H1 (cell line): ENCODE data around the gene APOA1. TPM values are rescaled to one million over a fixed set of nuclear protein-coding genes. Genes with fewer than 3 reads are reported as not detected.

Experiments
- CTCF ChIA-PET: fragments of 300-600 bp; sonication (Branson Sonifier 250); formaldehyde crosslinking; loops from one replicate; lab custom pipeline; 2021; ENCODE audit not compliant: partially characterized antibody; lab: Charles Lee
- POLR2A ChIA-PET: fragments of 300-600 bp; sonication (Branson Sonifier 250); formaldehyde crosslinking; loops from one replicate; lab custom pipeline; 2021; ENCODE audit warnings: inconsistent platforms; ENCODE audit not compliant: partially characterized antibody; lab: Charles Lee
- DNase-seq, 2 experiments: peaks; one replicate each; pipeline versions ENCODE4 v3.0.0 to v3.0.0-alpha.2; 2010 to 2022; ENCODE audit warnings: low spot score in 2 of 2, low read depth in 1 of 2, mixed read lengths in 1 of 2
- FAIRE-seq: peaks from 2 replicates; lab custom pipeline; 2011; peaks lifted over from hg19 to GRCh38; lab: Jason Lieb, UNC
- H2AFZ ChIP-seq: 2 replicates; pipeline ENCODE4 v1.8.1; 2012; ENCODE audit warnings: low read length, inconsistent platforms
- H2AK5ac ChIP-seq: 2 replicates; pipeline ENCODE4 v1.6.1; 2013; ENCODE audit warnings: low read depth, low read length
- H2BK120ac ChIP-seq: replicated peaks from 2 replicates; pipeline ENCODE3; 2013; ENCODE audit warnings: low read depth, low read length, inconsistent platforms
- H2BK12ac ChIP-seq: 2 replicates; pipeline ENCODE4 v1.6.1; 2013; ENCODE audit warnings: low read depth, low read length
- H2BK15ac ChIP-seq: 2 replicates; pipeline ENCODE4 v1.6.1; 2013; ENCODE audit warnings: low read length
- H2BK20ac ChIP-seq: 2 replicates; pipeline ENCODE4 v1.6.1; 2013; ENCODE audit warnings: low read length
- H2BK5ac ChIP-seq: 2 replicates; pipeline ENCODE4 v1.6.1; 2013; ENCODE audit warnings: low read depth, low read length
- H3K14ac ChIP-seq: 2 replicates; pipeline ENCODE4 v1.6.1; 2013; ENCODE audit warnings: inconsistent platforms; ENCODE audit not compliant: insufficient read length
- H3K18ac ChIP-seq: 2 replicates; pipeline ENCODE4 v1.6.1; 2013; ENCODE audit warnings: low read length; ENCODE audit errors: extremely low read depth
- H3K23ac ChIP-seq: 2 replicates; pipeline ENCODE4 v1.6.1; 2013; ENCODE audit warnings: inconsistent platforms; ENCODE audit not compliant: insufficient read length
- H3K23me2 ChIP-seq: 2 replicates; pipeline ENCODE4 v1.6.1; 2013; ENCODE audit warnings: low read depth, low read length
- H3K27ac ChIP-seq: 2 replicates; pipeline ENCODE4 v1.6.1; 2011; ENCODE audit warnings: low read depth, low read length, inconsistent platforms
- H3K27me3 ChIP-seq, 4 experiments: replicated peaks in 1 of 4; 1 replicate in 1 of 4; 2 replicates in 3 of 4; pipeline versions ENCODE4 v1.6.1 to v1.8.1; 2011 to 2013; ENCODE audit warnings: low read length in 3 of 4, mild to moderate bottlenecking in 3 of 4, inconsistent platforms in 2 of 4, mixed read lengths in 2 of 4, moderate library complexity in 1 of 4; ENCODE audit not compliant: control insufficient read depth in 3 of 4, insufficient read depth in 3 of 4; ENCODE audit errors: extremely low read depth in 1 of 4
- H3K36me3 ChIP-seq, 4 experiments: 2 replicates each; pipeline versions ENCODE4 v1.6.1 to v1.8.1; 2011 to 2013; ENCODE audit warnings: mild to moderate bottlenecking in 4 of 4, low read length in 3 of 4, moderate library complexity in 2 of 4, control low read depth in 1 of 4, inconsistent platforms in 1 of 4; ENCODE audit not compliant: insufficient read depth in 4 of 4, control insufficient read depth in 2 of 4
- H3K4ac ChIP-seq: replicated peaks from 2 replicates; pipeline ENCODE3; 2013; ENCODE audit warnings: low read length, low read depth, mixed read lengths, inconsistent platforms; ENCODE audit not compliant: insufficient read length
- H3K4me1 ChIP-seq, 4 experiments: replicated peaks in 1 of 4; 1 replicate in 1 of 4; 2 replicates in 3 of 4; pipeline versions ENCODE4 v1.6.1 to v1.8.1; 2011 to 2013; ENCODE audit warnings: low read length in 3 of 4, inconsistent platforms in 2 of 4, mixed read lengths in 1 of 4; ENCODE audit not compliant: insufficient read depth in 4 of 4, control insufficient read depth in 3 of 4
- H3K4me2 ChIP-seq, 2 experiments: 2 replicates each; pipeline versions ENCODE4 v1.6.1 to v1.8.1; 2011 to 2013; ENCODE audit warnings: low read depth in 2 of 2, low read length in 2 of 2, control low read depth in 1 of 2, inconsistent platforms in 1 of 2, mild to moderate bottlenecking in 1 of 2; ENCODE audit not compliant: insufficient read depth in 1 of 2
- H3K4me3 ChIP-seq, 4 experiments: fragments of 200-600, 300-600 bp in 1 of 4; sonication (generic), shearing (Covaris generic), sonication (Bioruptor Twin) in 1 of 4; 2 replicates each; pipeline versions ENCODE4 v1.5.1 to v1.8.1; 2011 to 2016; ENCODE audit warnings: low read length in 4 of 4, low read depth in 3 of 4, control low read depth in 2 of 4, inconsistent platforms in 2 of 4, mild to moderate bottlenecking in 2 of 4, mixed read lengths in 1 of 4, moderate library complexity in 1 of 4; ENCODE audit not compliant: insufficient read depth in 2 of 4; ENCODE audit errors: extremely low read depth in 1 of 4
- H3K56ac ChIP-seq: replicated peaks from 2 replicates; pipeline ENCODE3; 2013; ENCODE audit warnings: low read depth, mild to moderate bottlenecking, mixed read lengths, low read length, inconsistent platforms; ENCODE audit not compliant: insufficient read length
- H3K79me1 ChIP-seq: 2 replicates; pipeline ENCODE4 v1.6.1; 2013; ENCODE audit warnings: low read depth, low read length, control low read depth
- H3K79me2 ChIP-seq, 2 experiments: 2 replicates each; pipeline versions ENCODE4 v1.6.1 to v1.8.1; 2012 to 2013; ENCODE audit warnings: low read length in 2 of 2, mild to moderate bottlenecking in 2 of 2, inconsistent platforms in 1 of 2; ENCODE audit not compliant: insufficient read depth in 2 of 2, control insufficient read depth in 1 of 2
- H3K9ac ChIP-seq, 4 experiments: replicated peaks in 1 of 4; 1 replicate in 1 of 4; 2 replicates in 3 of 4; pipeline versions ENCODE4 v1.6.1 to v1.8.1; 2011 to 2013; ENCODE audit warnings: low read depth in 3 of 4, low read length in 3 of 4, control low read depth in 2 of 4, mild to moderate bottlenecking in 2 of 4, moderate library complexity in 2 of 4, inconsistent platforms in 1 of 4; ENCODE audit errors: extremely low read depth in 1 of 4
- H3K9me3 ChIP-seq, 2 experiments: 2 replicates each; pipeline versions ENCODE4 v1.6.1 to v1.8.1; 2012 to 2013; ENCODE audit warnings: mild to moderate bottlenecking in 2 of 2, moderate library complexity in 2 of 2, control low read depth in 1 of 2, inconsistent platforms in 1 of 2, low read depth in 1 of 2, low read length in 1 of 2, mixed read lengths in 1 of 2; ENCODE audit not compliant: insufficient read depth in 2 of 2
- H4K20me1 ChIP-seq, 2 experiments: replicated peaks in 1 of 2; 2 replicates each; pipeline versions ENCODE3 to v1.8.1; 2011 to 2013; ENCODE audit warnings: inconsistent platforms in 2 of 2, low read length in 2 of 2, mild to moderate bottlenecking in 1 of 2; ENCODE audit not compliant: insufficient read depth in 2 of 2, control insufficient read depth in 1 of 2
- H4K5ac ChIP-seq: 2 replicates; pipeline ENCODE4 v1.6.1; 2013; ENCODE audit warnings: low read length, low read depth, mixed read lengths, inconsistent platforms; ENCODE audit not compliant: insufficient read length
- H4K8ac ChIP-seq: 2 replicates; pipeline ENCODE4 v1.8.0; 2013; ENCODE audit warnings: mild to moderate bottlenecking, moderate library complexity, low read length, inconsistent platforms; ENCODE audit not compliant: insufficient read depth; ENCODE audit errors: extremely low read depth
- H4K91ac ChIP-seq: replicated peaks from 2 replicates; pipeline ENCODE3; 2013; ENCODE audit warnings: low read length, mixed read lengths, inconsistent platforms; ENCODE audit not compliant: insufficient read length
- CBX5 ChIP-seq: fragments of 300-800, 300-1000 bp; sonication (generic); IDR thresholded peaks from 2 replicates; pipeline ENCODE4 v1.7.1; 2016; ENCODE audit warnings: antibody characterized with exemption, low read length, low read depth
- CHD2 ChIP-seq: IDR thresholded peaks from 2 replicates; pipeline ENCODE4 v1.6.1; 2012; ENCODE audit warnings: low read length, improper control_type of control experiment
- GABPA ChIP-seq: IDR thresholded peaks from 2 replicates; pipeline ENCODE4 v1.6.1; 2011; ENCODE audit warnings: mild to moderate bottlenecking, low read length, moderate library complexity, borderline replicate concordance; ENCODE audit not compliant: insufficient read depth
- RAD21 ChIP-seq, 2 experiments: IDR thresholded peaks in 1 of 2; conservative IDR thresholded peaks in 1 of 2; 2 replicates each; pipeline ENCODE4 v1.6.1; 2011; ENCODE audit warnings: low read depth in 2 of 2, low read length in 2 of 2, improper control_type of control experiment in 1 of 2, inconsistent platforms in 1 of 2, mild to moderate bottlenecking in 1 of 2, moderate library complexity in 1 of 2
- RXRA ChIP-seq: IDR thresholded peaks from 2 replicates; pipeline ENCODE4 v1.6.1; 2011; ENCODE audit warnings: low read depth, mild to moderate bottlenecking, low read length, moderate library complexity; ENCODE audit not compliant: insufficient read depth
- SIN3A ChIP-seq, 2 experiments: IDR thresholded peaks in 1 of 2; conservative IDR thresholded peaks in 1 of 2; 2 replicates each; pipeline ENCODE4 v1.6.1; 2011 to 2012; ENCODE audit warnings: low read length in 2 of 2, improper control_type of control experiment in 1 of 2, low read depth in 1 of 2, mild to moderate bottlenecking in 1 of 2
- SRF ChIP-seq: IDR thresholded peaks from 2 replicates; pipeline ENCODE4 v1.6.1; 2011; ENCODE audit warnings: mild to moderate bottlenecking, low read depth, low read length, moderate library complexity
- WGBS, 2 experiments: shearing (Covaris generic) in 1 of 2; methylation state at CpG; one replicate each; pipeline versions ENCODE4 v1.1.6 to v1.1.7; 2013 to 2015; ENCODE audit warnings: low lambda C conversion rate in 2 of 2, mixed read lengths in 2 of 2, inconsistent platforms in 1 of 2, low coverage in 1 of 2, missing lambda C conversion rate in 1 of 2; ENCODE audit not compliant: insufficient replicate concordance in 2 of 2, insufficient coverage in 1 of 2, insufficient read length in 1 of 2; ENCODE audit errors: extremely low coverage in 1 of 2, missing lambda C conversion rate in 1 of 2; 5-methylcytosine and 5-hydroxymethylcytosine counted together
- polyA plus RNA-seq, 7 experiments: library from polyadenylated mRNA; depleted of rRNA in 3 of 7; stranded (reverse) in 5 of 7; unstranded in 2 of 7; fragments of >200 nt in 5 of 7; fragments of 200-250 nt in 2 of 7; gene quantifications; 1 replicate in 5 of 7; 2 replicates in 1 of 7; 4 replicates in 1 of 7; pipeline versions ENCODE4 v1.2.1 to v1.2.3, GENCODE V29; 2011 to 2013; ENCODE audit warnings: missing spikeins in 2 of 7, mixed read lengths in 2 of 7
- total RNA-seq: library from RNA; stranded (reverse); fragmentation: NEBNext Ultra II Directional; extraction: Animal tissue kit (Norgen Biotek cat#: 25700); gene quantifications from 2 replicates; pipeline ENCODE4 v1.2.1, GENCODE V29; 2021

Gene APOA1
- total and polyA plus RNA-seq, 2 of the 8 experiments (the other 6 are each of a cell fraction or from before 2014, with no cell fraction given) = 0.80 TPM; not detected in 1

GRCh38 chr11:116842909-116843308, 5.5 kb upstream of the APOA1 start:
- Histone ChIP-seq H2BK120ac (no peak overlapping the region), H3K27ac (no peak overlapping the region), H3K36me3 (peaks cover 9 to 36% (median 25%) of the 10 kb centered on the region in 4 experiments; a peak in 7 of 8 replicates), H3K79me1 (no peaks in the 10 kb centered on the region), H3K4ac (no peak overlapping the region), H2AFZ (no peak overlapping the region), H2BK15ac (no peak overlapping the region), H3K9ac (no peak overlapping the region), H2BK20ac (no peak overlapping the region), H3K4me2 (no peak overlapping the region), H4K20me1 (no peaks in the 10 kb centered on the region), H3K23ac (no peak overlapping the region), H2BK5ac (no peak overlapping the region), H3K79me2 (no peaks in the 10 kb centered on the region), H2BK12ac (no peak overlapping the region), H4K5ac (no peak overlapping the region), H4K8ac (no peak overlapping the region), H3K4me1 (no peaks in the 10 kb centered on the region; a peak in 2 of 7 replicates), H3K23me2 (no peaks in the 10 kb centered on the region), H2AK5ac (no peak overlapping the region), H3K18ac (no peak overlapping the region), H3K9me3 (no peaks in the 10 kb centered on the region), H3K56ac (no peak overlapping the region), H3K14ac (no peak overlapping the region), H3K27me3 (no peaks in the 10 kb centered on the region), H4K91ac (no peak overlapping the region), H3K4me3 (no peak overlapping the region)
- ChIA-PET POLR2A (no interaction called here), CTCF (interaction anchor here (0.8 to 1.1 kb wide), 2 partner anchors 53 to 55 kb away, joined by 3 read pairs; partner anchors contain the start of gene ZPR1)
- TF ChIP-seq CHD2 (no peak), CBX5 (no peak), RAD21 (IDR thresholded peaks at IDR 0.05 in 1 of 2, conservative IDR thresholded peaks at IDR 0.05 in 1 of 2; ENCODE audit: low read depth in 2 of 2, low read length in 2 of 2) (no peak), SRF (no peak), GABPA (no peak), RXRA (no peak), SIN3A (conservative IDR thresholded peaks at IDR 0.05 in 1 of 2, IDR thresholded peaks at IDR 0.05 in 1 of 2; ENCODE audit: low read depth in 1 of 2, low read length in 2 of 2) (no peak)
- FAIRE-seq = no peak
- 93% methylated on average over 4 of the region's 4 CpGs; no CpG with 5 or more reads in 1 of the 2 experiments for WGBS, 2 experiments
- no peak for DNase-seq
